Medulla oblongata (tissue), 1 donor: ENCODE measurements around the gene MREG.
A peak's percentile ranks its signal among the peaks of the same experiment; 100 is the strongest.

ENCODE experiments used
- DNase-seq: peaks from one replicate; pipeline ENCODE4 v3.0.0-alpha.2; 2015; ENCODE audit errors: extremely low spot score

Gene MREG, protein sequence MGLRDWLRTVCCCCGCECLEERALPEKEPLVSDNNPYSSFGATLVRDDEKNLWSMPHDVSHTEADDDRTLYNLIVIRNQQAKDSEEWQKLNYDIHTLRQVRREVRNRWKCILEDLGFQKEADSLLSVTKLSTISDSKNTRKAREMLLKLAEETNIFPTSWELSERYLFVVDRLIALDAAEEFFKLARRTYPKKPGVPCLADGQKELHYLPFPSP

DNA sequence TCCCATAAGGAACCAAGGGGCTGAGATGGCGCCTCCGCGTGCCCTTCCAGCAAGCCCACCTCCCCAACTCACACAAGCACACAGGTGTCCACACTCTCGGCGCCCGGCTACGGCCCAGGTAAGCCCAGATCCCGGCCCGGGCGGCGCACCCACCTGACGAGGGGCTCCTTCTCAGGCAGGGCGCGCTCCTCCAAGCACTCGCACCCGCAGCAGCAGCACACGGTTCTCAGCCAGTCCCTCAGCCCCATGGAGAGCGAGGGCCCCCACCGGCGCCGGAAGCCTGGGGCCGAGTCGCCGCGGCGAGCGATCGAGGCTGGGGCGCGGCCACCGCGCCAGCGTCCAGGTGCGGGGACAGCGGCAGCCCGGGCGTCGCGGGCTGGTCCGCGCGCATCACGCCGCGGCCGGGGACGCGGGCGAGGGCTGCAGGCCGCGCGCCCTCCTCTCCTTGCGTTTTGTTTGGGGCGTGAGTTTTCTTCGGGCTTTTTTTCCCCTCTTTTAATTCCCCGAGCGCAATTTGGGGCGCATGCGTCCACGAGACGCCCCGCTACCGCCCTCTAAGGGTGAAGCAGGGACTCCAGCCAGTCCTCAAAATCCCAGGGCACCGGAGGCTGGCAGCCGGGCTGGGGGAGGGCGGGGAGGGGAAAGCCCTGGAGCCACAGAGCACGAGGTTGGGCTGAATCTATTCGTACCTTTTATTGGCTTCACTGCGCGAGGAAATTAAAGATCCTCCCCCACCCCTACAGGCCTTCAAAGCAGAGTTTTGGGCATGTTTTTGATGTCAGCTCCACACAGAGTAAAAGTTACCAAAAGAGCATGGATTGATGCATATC, at the start of gene MREG:
Gene MREG (minus strand): TSS at position 472 of the 830 bp plus-strand sequence. CDS start 224 bp downstream, at position 248.
- peak; percentile 87 for DNase-seq

DNA sequence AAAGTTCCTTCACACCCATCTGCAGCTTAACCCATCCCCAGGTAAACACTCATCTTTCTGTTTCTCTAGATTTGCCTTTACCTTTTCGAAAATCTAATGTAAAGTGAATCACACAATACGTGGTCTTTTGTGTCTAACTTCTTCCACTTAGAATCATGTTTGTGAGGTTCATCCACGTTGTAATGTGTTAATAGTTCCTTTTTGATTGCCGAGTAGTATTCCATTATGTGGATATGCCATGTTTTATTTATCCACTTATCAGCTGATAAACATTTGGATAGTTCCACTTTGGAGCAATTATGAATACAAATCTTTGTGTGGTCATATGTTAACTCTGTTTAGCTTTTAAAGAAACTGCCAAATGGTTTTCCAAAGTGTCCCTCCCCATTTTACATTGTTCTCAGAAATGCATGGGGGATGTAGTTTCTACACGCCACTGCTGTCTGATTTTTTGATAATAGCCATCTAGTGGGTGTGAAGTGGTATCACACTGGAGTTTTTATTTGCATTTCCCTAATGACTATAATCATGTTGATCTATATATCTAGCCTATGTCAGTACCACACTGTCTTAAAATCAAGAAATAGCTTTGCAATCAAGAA, 46.0 kb upstream of the MREG start:
- DNase-seq, result no peak

DNA sequence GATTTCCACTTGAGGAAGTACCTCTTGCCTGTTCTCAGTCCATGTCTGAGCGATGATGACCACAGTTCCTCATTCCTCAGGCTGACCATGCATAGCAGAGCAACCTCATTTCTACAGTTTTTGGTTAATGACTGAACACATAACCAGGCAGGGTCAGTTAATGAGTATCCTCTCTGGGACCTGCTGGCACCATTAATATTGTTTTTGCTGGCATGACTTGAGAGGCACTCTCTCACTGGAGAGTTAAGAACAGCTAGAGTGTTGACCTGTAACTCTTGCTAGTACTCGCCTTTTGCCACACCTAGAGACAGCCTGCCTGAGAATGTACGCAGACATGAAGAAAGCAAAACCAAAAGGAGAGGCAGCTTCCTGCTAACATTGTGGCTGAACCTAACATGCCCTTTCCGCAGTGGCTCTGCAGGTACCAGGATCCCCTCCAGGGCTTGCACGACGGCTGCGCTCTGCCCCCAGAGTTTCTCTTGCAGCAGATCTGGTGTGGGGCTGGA, 44.4 kb upstream of the MREG start:
- peak; percentile 56 for DNase-seq

DNA sequence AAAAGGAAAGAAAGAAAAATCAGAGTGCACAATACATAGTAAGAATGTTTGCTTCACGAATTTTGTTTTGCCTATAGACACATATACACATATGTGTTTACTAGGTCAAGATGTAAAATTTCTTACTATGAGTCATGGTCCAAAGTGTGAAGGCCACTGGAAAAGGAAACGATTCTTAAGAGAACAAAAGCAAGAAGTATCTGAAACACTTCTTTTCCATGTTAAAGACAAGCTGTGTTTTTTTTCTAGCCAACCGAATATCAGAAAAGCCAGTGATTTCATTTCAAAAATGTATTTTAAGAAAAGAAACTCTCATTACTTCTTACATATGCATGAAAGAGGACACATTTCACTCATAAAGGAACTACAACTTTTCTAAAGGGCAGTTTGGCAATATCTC, 43.4 kb upstream of the MREG start:
- DNase-seq, result no peak

DNA sequence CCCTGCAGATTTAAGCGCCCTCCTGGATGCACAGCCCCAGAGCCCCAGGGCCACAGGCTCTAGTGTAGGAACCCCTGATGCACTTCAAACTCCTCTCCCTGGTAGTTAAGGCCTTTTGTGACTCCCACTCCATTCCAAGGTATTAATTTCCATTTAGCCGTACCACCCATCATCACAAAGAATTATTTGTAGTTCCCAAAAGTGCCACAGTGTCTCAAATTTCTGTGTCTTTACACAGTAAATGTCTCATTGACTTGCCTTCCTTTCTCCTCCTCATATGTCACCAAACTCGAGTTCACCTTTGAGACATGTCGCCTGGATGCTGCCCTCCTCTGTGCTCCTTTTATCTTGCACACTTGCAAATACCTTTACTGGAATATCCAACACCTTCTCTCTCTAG, 42.3 kb upstream of the MREG start:
- DNase-seq, result no peak

DNA sequence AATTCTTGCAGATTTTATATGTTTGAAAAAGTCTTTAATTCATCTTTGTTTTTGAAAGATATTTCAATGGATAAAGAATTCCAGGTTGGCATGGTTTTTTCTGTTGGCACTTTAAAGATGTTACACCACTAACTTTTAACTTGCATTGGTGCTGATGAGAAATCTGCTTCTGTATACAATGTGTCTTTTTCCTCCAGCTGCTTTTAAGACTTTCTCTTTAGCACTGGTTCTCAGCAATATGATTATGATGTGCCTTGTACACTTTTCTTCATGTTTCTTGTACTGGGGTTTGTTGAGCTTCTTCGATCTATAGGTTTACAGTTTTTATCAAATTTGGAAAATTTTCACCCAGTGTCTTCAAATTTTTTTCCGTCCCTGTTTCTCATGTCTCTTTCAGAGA, 39.1 kb upstream of the MREG start:
- no peak for DNase-seq

DNA sequence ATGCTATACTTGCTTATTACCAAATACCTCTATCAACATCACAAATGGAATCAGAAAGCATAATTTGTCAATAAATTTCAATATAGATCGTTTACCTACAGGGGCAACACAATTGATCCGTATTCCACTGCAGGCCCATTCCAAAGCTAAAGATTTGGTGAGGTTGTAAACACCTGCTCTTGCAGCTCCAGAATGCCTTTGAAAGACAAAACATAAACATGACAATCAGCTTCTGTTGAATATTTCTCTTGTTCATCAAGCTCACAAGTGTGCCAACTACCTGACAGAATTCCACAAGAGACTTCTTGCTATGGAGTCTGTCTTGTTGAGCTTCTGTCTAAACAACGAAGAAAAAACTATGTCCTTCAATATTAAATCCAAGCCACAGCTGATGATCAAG, 38.0 kb upstream of the MREG start:
- no peak for DNase-seq

DNA sequence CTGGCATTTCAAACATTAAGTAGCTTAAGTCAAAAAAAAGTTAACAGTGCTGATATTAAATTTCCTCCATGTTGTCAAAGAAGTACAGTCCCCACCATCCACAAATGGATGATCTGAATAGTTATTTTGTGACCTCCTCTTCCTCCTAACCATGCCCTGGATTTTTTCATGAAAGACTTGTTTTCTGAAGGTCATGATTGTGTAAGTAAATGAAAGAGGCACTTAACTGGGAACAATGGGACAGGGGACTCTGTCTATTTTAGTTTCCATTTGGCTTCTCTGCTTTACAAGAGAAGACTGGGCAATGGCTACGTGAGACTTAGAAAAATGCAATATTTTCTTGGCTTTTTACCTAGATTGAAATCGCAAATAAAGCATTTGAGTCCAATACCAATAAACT, 36.1 kb upstream of the MREG start:
- DNase-seq, result peak; percentile 20

DNA sequence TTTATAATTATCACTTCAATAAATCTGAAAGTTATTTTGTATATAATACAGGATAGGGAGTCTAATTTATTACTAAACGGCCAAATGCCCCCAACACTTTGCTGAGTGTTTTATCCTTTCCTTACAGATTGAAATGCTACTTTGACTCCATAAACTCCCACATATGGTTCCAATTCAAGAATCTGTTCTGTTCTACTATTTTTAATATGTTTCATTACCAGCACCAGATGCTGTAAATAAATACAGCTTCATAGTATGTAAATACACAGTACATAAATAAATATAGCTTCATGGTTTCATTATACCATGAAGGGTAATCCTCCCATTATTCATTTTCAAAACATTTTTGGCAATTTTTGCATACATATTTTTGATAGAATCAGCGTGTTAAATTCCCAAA, 34.0 kb upstream of the MREG start:
- DNase-seq, result no peak

DNA sequence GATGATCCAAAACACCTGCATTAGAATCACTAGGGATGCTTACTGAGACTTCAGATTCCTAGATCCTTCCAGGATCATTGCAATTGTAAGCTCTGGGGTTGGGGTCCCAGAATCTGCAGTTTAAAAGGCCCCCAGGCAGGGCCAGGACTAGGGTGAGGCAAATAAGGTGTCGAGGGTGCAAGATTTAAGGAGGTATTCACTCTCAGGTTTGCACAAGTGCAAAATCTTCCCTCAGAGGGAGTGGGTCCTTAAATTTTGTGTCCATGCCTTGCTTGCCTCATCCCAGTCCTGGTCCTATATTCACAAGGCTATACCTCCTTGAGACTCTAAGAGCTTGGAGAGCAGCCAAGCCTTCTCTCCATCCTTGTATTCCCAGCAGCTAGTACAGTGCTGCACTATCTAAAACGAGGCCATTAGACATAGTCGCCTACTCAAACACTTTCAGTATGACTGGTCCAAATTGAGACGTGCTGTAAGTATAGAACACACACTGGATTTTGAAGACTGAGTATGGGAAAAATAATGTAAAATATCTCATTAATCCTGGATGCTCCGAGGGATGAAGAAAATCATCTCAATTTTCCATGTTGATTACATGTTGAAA, 31.6 kb upstream of the MREG start:
- no peak for DNase-seq

DNA sequence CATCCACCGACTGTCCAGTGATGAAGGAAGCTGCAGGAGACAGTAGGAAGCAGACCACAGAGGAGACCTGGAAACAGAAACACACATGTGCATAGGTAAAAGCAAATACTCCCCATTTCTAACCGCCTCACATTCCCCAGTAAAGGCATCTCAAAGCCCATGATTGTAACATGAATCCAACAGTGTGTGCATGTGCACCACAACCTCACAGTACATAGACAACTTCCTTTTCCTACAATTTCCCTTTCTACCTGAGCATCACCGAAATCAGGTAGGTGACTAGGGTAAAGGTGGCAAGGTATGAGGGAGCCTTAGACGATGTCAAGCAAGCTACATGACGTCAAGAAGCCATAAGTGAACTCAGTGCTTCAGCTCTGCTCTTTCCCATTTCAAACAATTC, 30.6 kb upstream of the MREG start:
- DNase-seq, result no peak

DNA sequence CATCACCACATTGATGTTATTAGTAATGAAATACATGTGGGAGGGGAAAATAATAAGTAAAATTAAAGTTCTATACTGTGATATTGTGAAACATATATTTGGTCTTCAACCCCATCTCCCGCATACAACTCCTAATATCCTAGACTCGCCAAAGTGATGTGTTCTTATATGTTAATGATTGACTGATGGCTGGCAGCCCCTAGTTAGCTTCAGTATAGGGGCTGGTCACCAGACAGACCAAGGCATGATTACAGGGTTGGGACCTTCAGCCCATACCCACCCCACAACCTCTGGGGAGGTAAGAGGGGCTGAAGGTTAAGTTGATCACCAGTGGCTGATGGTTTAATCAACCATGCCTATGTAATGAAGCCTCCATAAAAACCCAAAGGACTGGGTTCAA, 28.1 kb upstream of the MREG start:
- DNase-seq, result no peak

DNA sequence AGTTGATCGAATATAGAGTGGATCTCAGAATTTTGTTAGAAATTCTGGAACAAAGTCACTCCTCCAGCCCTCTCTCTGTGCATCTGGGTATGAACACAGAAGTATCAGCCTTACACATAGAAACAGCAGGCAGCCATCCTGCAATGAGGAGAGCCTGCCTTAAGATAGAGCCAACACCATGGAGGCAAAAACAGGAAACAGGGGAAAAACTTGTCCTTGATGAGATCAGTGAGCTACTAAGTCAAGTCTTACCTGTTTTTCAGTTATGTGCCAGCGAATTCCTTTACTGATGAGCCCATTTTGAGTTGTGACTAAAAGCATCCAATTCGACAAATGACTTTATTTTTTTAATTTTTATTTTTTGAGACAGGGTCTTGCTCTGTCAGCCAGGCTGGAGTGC, 26.6 kb upstream of the MREG start:
- DNase-seq, result no peak

DNA sequence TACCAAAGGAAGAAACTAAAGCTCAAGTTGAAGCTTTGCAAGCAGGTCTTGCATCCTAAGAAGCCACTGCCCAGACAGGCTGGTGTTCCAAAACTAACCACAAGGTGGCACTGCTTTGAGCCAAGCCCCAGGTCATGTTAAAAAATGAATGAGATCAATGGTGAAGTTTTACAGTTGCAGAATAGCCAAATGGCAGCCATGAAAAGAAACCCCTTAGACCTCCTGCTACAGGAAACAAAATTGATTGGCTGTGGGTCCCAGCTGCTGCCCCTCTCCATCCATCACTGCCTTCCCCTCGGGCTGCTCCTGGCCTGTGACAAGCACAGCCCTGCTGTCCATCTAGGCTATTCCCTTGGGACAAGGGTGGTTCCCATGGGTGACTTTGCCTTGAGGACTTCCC, 20.7 kb upstream of the MREG start:
- peak; percentile 80 for DNase-seq

DNA sequence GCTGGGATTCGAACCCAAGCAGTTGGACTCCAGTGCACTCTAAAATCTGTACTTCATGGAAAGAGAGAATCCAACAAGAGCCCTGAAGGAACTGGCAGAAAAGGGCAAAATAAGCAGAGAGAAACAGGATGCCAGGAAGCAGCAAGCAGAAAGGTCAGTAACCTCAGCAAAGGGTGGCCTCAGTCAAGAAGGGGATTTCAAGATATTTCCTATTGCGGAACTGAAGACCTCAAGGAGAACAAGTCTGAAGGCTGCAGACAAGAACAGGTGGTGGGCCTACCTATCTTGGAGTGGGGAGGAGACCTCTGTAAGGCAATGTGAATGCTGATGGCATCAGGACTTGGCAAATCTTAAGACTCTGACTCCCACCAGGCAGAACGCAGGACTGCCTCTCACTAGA, 20.1 kb upstream of the MREG start:
- DNase-seq, result no peak

DNA sequence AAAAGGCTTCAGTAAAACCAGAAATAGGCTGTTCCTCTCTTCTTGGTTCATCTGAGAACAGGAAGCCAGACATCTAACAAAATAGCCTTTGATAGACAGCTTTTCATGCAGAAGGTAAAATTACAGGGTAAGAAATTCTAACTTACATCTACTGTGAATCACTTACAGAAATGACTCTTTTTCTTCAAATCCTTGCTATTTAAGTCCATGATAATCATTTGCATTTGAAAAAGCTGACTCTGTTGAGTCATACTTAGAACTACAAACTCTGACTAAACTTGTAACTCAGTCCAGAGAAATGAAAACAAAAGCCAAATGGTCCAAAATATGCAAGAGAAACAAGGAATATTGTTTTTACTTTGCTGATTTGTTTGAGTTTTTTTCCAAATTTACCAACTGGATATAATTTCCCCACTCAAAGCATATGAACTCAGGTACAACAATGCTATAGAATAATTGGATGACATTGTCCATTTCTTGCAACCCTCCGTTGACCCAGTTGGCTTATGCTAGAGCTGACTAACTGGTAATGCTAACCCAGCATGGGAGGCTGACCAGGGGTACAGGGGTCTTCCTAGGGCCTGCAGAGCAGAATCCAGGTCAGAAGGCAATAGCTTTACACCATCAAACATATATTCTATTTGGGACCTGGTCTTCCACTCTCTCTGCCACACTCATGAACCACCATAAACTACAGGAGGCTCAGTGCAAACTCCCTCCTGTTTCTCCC, 18.8 kb upstream of the MREG start:
- no peak for DNase-seq

DNA sequence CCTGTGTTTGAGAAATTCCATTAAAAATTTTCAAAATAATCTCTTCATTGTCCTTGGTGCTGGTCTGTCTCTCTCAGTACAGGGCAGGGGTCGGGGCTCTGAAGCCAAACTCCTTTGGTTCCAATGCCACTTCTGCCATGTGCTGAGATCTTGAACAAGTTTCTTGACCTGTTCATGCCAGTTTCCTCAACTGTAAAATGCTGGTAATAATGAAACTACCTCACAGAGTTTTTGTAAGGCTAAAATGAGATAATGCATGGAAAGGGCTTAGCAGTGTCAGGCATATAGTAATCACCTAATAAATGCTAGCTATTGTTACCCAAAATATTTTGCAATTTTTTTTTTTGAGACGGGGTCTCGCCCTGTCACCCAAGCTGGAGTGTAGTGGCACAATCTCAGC, 16.9 kb upstream of the MREG start:
- DNase-seq, result no peak

DNA sequence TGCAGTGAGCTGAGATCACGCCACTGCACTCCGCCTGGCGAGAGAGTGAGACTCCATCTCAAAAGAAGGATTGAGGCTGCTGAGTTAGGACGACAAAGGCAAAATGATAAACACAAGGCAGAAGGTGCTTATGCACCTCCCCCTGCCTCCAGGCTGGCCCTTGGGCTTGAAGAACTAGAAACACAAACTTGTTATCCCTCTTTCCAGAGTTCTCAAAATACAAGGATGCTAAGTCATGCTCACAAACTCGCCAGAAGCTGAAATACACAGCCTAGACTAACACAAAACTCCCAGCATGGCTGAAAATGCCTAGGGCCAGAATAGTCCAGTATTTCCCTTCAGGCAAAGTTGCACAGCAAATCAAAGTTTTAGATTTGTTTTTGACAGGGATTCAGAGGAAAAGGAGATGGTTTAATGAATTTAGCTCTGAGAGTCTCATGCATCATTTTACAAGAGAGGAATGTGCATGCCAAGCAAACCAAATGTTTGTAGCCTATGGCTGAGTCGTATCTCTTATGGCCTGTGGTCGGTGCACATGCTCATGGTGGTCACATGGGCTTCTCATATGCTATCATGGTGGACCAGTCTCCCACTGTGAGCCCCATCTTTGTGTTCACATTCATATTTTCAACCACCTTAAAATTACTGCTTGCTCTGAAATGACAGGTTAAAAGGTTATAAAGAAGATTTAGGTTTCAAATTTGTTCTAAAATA, 16.2 kb upstream of the MREG start:
- no peak for DNase-seq

DNA sequence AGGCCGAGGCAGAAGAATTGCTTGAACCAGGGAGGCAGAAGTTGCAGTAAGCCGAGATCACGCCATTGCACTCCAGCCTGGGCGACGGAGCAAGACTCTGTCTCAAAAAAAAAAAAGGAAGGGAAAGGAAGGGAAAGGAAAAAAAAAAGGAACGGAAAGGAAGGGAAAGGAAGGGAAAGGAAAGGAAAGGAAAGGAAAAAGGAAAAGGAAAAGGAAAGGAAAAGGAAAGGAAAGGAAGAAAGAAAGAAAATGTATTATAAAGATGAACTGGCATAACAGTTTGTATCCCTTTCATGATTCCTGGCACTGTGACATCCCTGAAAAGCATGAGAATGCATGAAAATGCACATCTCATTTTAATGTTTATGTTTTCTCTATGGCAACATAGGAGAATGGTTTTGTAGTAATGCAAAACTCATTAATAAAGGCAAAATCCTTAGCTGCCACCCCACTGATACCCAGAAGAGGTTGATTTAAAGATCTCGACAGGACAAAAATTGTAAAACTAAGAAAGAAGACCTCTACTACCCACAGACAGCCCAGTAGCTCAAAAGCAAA, 11.5 kb upstream of the MREG start:
- DNase-seq, result no peak

DNA sequence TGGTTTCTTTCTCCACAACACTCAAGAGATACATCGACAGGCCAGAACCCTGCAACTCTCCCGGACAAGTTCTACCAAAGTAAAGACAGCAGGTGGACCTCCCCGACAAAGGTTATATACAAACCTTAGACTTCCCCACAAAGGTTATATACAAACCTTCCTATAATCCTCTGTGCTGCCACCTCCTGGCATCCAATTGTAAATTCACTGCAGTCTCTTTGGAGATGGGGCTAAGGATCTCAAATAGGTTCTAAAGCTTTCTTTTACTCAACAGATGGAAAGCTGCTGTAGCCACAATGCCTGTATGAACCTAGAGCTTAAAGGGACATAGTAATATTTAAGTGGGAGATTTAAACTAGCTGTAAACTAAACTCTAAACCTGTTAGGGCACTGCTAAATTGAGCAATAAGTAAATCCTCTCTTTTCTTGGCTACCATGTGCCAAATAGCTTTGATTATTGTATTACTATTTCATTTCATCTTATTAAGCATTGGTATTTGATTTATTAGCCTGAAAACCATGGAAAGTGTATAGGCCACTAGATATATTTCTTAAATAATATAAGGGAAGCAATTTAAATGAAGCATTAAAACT, 9.8 kb upstream of the MREG start:
- DNase-seq, result peak; percentile 49
